HEK293T (cell line): ENCODE data around the gene CTNNA3.

Experiments
- BHLHE40 ChIP-seq: fragments of 450-650 bp; IDR thresholded peaks from 2 replicates; pipeline ENCODE4 v1.6.1; 2016; ENCODE audit warnings: mild to moderate bottlenecking, moderate library complexity, borderline replicate concordance
- CTBP1 ChIP-seq: fragments of 450-650 bp; IDR thresholded peaks from 2 replicates; pipeline ENCODE4 v1.6.1; 2016; ENCODE audit warnings: borderline replicate concordance
- ELF4 ChIP-seq: fragments of 450-650 bp; IDR thresholded peaks from 2 replicates; pipeline ENCODE4 v1.6.1; 2017; ENCODE audit warnings: antibody characterized with exemption
- FOXA1 ChIP-seq: fragments of 450-650 bp; IDR thresholded peaks from 2 replicates; pipeline ENCODE4 v1.6.1; 2016; ENCODE audit warnings: mild to moderate bottlenecking
- FOXK2 ChIP-seq: fragments of 450-650 bp; IDR thresholded peaks from 2 replicates; pipeline ENCODE4 v1.6.1; 2016; ENCODE audit warnings: mild to moderate bottlenecking
- HDGF ChIP-seq: fragments of 450-650 bp; IDR thresholded peaks from 2 replicates; pipeline ENCODE4 v1.6.1; 2017; ENCODE audit warnings: antibody characterized with exemption, borderline replicate concordance
- L3MBTL2 ChIP-seq: fragments of 450-650 bp; conservative IDR thresholded peaks from 2 replicates; pipeline ENCODE4 v1.6.1; 2016; ENCODE audit warnings: mild to moderate bottlenecking
- LEF1 ChIP-seq: fragments of 450-650 bp; IDR thresholded peaks from 2 replicates; pipeline ENCODE4 v1.6.1; 2017; ENCODE audit warnings: mild to moderate bottlenecking, borderline replicate concordance
- NFRKB ChIP-seq: fragments of 450-650 bp; IDR thresholded peaks from 2 replicates; pipeline ENCODE4 v1.6.1; 2016; ENCODE audit warnings: mild to moderate bottlenecking, moderate library complexity
- SP1 ChIP-seq: fragments of 450-650 bp; IDR thresholded peaks from 2 replicates; pipeline ENCODE4 v1.6.1; 2017
- SUZ12 ChIP-seq: fragments of 450-650 bp; IDR thresholded peaks from 2 replicates; pipeline ENCODE4 v1.6.1; 2016; ENCODE audit warnings: mild to moderate bottlenecking
- TARDBP ChIP-seq: fragments of 450-650 bp; IDR thresholded peaks from 2 replicates; pipeline ENCODE4 v1.6.1; 2016
- ZNF384 ChIP-seq: fragments of 450-650 bp; IDR thresholded peaks from 2 replicates; pipeline ENCODE4 v1.6.1; 2016
- TF ChIP-seq, protein P1 (sequence below): fragments of 450-650 bp; IDR thresholded peaks from 2 replicates; pipeline ENCODE4 v1.6.1; 2016

DNA sequence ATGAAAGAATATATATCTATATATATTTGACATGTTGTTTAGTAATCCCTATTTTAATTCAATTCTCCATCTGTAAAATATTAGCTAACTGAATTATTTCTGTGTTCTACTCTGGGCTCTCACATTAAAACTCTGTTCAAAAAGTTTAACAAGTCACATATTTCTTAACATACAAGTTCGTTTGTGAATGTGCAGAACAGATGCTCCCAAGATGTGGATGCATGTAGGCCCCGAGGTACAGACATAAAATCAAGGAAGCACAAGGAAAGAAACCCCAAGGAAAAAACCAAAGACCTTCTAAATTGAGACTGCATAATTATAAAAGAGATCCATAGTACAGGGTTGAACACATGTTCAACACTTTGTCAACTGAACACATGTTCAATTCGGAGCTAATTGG is 595.0 kb downstream of the CTNNA3 start:
- TF ChIP-seq ZNF384, result no peak
- no peak for TF ChIP-seq FOXK2
- no peak for TF ChIP-seq SUZ12
- TF ChIP-seq, protein P1, sequence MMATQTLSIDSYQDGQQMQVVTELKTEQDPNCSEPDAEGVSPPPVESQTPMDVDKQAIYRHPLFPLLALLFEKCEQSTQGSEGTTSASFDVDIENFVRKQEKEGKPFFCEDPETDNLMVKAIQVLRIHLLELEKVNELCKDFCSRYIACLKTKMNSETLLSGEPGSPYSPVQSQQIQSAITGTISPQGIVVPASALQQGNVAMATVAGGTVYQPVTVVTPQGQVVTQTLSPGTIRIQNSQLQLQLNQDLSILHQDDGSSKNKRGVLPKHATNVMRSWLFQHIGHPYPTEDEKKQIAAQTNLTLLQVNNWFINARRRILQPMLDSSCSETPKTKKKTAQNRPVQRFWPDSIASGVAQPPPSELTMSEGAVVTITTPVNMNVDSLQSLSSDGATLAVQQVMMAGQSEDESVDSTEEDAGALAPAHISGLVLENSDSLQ, result no peak
- TF ChIP-seq NFRKB, result no peak
- no peak for TF ChIP-seq L3MBTL2
- no peak for TF ChIP-seq LEF1
- TF ChIP-seq HDGF, result no peak
- no peak for TF ChIP-seq SP1
- no peak for TF ChIP-seq CTBP1
- no peak for TF ChIP-seq FOXA1
- TF ChIP-seq ELF4, result no peak
- TF ChIP-seq TARDBP, result no peak
- TF ChIP-seq BHLHE40, result no peak
